ENCODE data around the gene EVI5. TPM values are rescaled to one million over a fixed set of nuclear protein-coding genes. Genes with fewer than 3 reads are reported as not detected.

The EVI5 gene
- total and polyA plus RNA-seq, 10 of the 15 experiments (the other 5 are each of a cell fraction or from before 2014, with no cell fraction given), result 0.27 to 6.8 (median 1.7) TPM

GRCh38 chr1:92538048-92538412 is 246.9 kb downstream of the EVI5 start:
- Histone ChIP-seq H3K79me2 (ENCODE audit: control insufficient read depth, insufficient read depth, low read length) (no peaks in the 10 kb centered on the region), H3K9ac (ENCODE audit: control insufficient read depth, insufficient read depth, low read length) (no peak overlapping the region), H3K27me3 (replicated peaks in 1 of 2; ENCODE audit: control insufficient read depth in 2 of 2, insufficient read depth in 2 of 2, low read length in 1 of 2) (no peaks in the 10 kb centered on the region), H3K27ac (ENCODE audit: control insufficient read depth, insufficient read depth) (peak overlapping the region; percentile 79), H3K4me1 (ENCODE audit: control insufficient read depth, insufficient read depth, low read length) (peaks cover 14% of the 10 kb centered on the region), H2AFZ (ENCODE audit: control insufficient read depth, low read depth, low read length) (no peak overlapping the region), H3K4me3 (peak overlapping the region; percentile 4; the same call in 1 of the 2 replicates), H3K9me3 (replicated peaks; ENCODE audit: control insufficient read depth, insufficient read depth, low read length) (no peaks in the 10 kb centered on the region), H3K36me3 (ENCODE audit: control insufficient read depth in 2 of 2, insufficient read depth in 2 of 2, low read length in 1 of 2) (no peaks in the 10 kb centered on the region), H3K4me2 (ENCODE audit: control insufficient read depth, insufficient read depth) (peak overlapping the region; percentile 84), H4K20me1 (ENCODE audit: control insufficient read depth, insufficient read depth) (no peaks in the 10 kb centered on the region)
- 2% methylated on average over 2 of the region's 2 CpGs for WGBS (ENCODE audit: insufficient coverage, insufficient replicate concordance, low lambda C conversion rate, missing lambda C conversion rate)
- peak; percentile 71 for DNase-seq (ENCODE audit: low read depth, low spot score)
- BruUV-seq (replicated peaks), result no TSS peak
- RAD21 ChIA-PET (ENCODE audit: unreplicated experiment), result interaction anchor here (1.0 to 3.6 kb wide), 20 partner anchors 16 to 228 kb away, joined by 3 to 138 read pairs (median 7); partner anchors contain the start of gene GFI1
- FAIRE-seq, result no peak
- SMC1A ChIA-PET (ENCODE audit: uncharacterized antibody, unreplicated experiment), result interaction anchor here (0.7 to 3.6 kb wide), 33 partner anchors 12 to 237 kb away, joined by 3 to 100 read pairs (median 7); partner anchors contain the start of gene GFI1
- peak; percentile 90 for ATAC-seq
- POLR2A ChIA-PET, result interaction anchor here (0.6 to 3.6 kb wide), 11 partner anchors 16 to 641 kb away, joined by 3 to 77 read pairs (median 6); partner anchors contain the start of gene GFI1
- in situ Hi-C loops (cut with MboI) (no loop called here), intact Hi-C loops (cut with micrococcal nuclease; ENCODE audit: unreplicated experiment) (loop anchor here (1.0 to 5.0 kb wide), 2 partner anchors 46 to 241 kb away; partner anchors contain the start of genes GLMN and RPAP2)
- CTCF ChIA-PET, result interaction anchor here (0.6 to 5.9 kb wide), 18 partner anchors 18 to 538 kb away, joined by 3 to 60 read pairs (median 6); partner anchors contain the start of gene GFI1
- TF ChIP-seq NFIC (IDR thresholded peaks at IDR 0.05; ENCODE audit: low read depth, low read length) (no peak; the same call in 1 of the 2 replicates), ASH2L (IDR thresholded peaks at IDR 0.05; ENCODE audit: borderline replicate concordance, low read depth) (no peak), CEBPB (IDR thresholded peaks at IDR 0.05; ENCODE audit: borderline replicate concordance in 1 of 2, low read depth in 2 of 2, low read length in 2 of 2) (peak in 1 of 2 experiments; percentile 14; a peak in 1 of 4 replicates), POU2F2 (IDR thresholded peaks at IDR 0.05; ENCODE audit: borderline replicate concordance, low read depth, low read length) (peak; percentile 81), PKNOX1 (IDR thresholded peaks at IDR 0.05) (peak; percentile 65; the same call in 1 of the 2 replicates), JUNB (IDR thresholded peaks at IDR 0.05) (peak; percentile 45), PML (IDR thresholded peaks at IDR 0.05; ENCODE audit: low read length) (no peak), HDAC6 (IDR thresholded peaks at IDR 0.05; ENCODE audit: unreplicated experiment) (no peak), RUNX3 (IDR thresholded peaks at IDR 0.05; ENCODE audit: low read length) (peak; percentile 67), TBL1XR1 (IDR thresholded peaks at IDR 0.05; ENCODE audit: low read depth, low read length) (0 out of 2 replicates have a peak, but pooled peaks have one; percentile 68), RELB (IDR thresholded peaks at IDR 0.05; ENCODE audit: low read depth) (peak; percentile 49), TCF7 (IDR thresholded peaks at IDR 0.05; ENCODE audit: borderline replicate concordance) (no peak; the same call in 1 of the 2 replicates), ESRRA (IDR thresholded peaks at IDR 0.05; ENCODE audit: low read length) (0 out of 2 replicates have a peak, but pooled peaks have one; percentile 33), IRF5 (IDR thresholded peaks at IDR 0.05; ENCODE audit: borderline replicate concordance) (no peak), RAD51 (IDR thresholded peaks at IDR 0.05) (peak; percentile 68; the same call in 1 of the 2 replicates), SIX5 (IDR thresholded peaks at IDR 0.05; ENCODE audit: low read depth, low read length, severe bottlenecking) (no peak), BHLHE40 (IDR thresholded peaks at IDR 0.05; ENCODE audit: borderline replicate concordance in 1 of 2, low read depth in 2 of 2, low read length in 1 of 2) (peak; percentile 48 to 74; a peak in 3 of 4 replicates)
- TF ChIP-seq, protein P1, sequence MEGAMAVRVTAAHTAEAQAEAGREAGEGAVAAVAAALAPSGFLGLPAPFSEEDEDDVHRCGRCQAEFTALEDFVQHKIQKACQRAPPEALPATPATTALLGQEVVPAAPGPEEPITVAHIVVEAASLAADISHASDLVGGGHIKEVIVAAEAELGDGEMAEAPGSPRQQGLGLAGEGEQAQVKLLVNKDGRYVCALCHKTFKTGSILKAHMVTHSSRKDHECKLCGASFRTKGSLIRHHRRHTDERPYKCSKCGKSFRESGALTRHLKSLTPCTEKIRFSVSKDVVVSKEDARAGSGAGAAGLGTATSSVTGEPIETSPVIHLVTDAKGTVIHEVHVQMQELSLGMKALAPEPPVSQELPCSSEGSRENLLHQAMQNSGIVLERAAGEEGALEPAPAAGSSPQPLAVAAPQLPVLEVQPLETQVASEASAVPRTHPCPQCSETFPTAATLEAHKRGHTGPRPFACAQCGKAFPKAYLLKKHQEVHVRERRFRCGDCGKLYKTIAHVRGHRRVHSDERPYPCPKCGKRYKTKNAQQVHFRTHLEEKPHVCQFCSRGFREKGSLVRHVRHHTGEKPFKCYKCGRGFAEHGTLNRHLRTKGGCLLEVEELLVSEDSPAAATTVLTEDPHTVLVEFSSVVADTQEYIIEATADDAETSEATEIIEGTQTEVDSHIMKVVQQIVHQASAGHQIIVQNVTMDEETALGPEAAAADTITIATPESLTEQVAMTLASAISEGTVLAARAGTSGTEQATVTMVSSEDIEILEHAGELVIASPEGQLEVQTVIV (IDR thresholded peaks at IDR 0.05; ENCODE audit: borderline replicate concordance, partially characterized antibody), result no peak
